ENCODE measurements around the gene GMPR. TPM values are rescaled to one million over a fixed set of nuclear protein-coding genes. Genes with fewer than 3 reads are reported as not detected.

Gene GMPR
- total RNA-seq, 4 donors from 2014 or later, result 3.2 to 6.8 (median 4.8) TPM

- TF ChIP-seq, protein P1, sequence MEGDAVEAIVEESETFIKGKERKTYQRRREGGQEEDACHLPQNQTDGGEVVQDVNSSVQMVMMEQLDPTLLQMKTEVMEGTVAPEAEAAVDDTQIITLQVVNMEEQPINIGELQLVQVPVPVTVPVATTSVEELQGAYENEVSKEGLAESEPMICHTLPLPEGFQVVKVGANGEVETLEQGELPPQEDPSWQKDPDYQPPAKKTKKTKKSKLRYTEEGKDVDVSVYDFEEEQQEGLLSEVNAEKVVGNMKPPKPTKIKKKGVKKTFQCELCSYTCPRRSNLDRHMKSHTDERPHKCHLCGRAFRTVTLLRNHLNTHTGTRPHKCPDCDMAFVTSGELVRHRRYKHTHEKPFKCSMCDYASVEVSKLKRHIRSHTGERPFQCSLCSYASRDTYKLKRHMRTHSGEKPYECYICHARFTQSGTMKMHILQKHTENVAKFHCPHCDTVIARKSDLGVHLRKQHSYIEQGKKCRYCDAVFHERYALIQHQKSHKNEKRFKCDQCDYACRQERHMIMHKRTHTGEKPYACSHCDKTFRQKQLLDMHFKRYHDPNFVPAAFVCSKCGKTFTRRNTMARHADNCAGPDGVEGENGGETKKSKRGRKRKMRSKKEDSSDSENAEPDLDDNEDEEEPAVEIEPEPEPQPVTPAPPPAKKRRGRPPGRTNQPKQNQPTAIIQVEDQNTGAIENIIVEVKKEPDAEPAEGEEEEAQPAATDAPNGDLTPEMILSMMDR (IDR thresholded peaks at IDR 0.05; ENCODE audit: low read depth), result no peak
Measured at GRCh38 chr6:16243664-16244063, 5.3 kb downstream of the GMPR start.

DNA sequence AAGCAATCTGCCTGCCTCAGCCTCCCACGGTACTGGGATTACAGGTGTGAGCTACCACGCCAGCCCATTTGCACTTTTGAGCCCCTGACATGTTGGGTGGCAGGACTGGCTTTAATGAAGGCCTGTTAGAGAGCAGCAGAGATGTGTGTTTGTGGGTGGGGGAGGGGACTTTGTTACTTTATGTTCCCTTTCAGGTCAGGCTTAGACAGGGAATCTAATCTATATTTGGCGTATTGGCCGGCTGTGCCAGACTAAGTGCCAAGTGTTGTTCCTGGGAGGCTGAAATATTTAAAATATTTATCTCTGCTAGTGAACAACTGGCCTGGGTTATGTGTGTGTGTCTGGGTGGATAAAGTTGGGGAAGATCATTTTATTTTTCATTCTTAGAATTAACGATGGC is 6.1 kb downstream of the GMPR start:
- TF ChIP-seq, protein P1 (IDR thresholded peaks at IDR 0.05; ENCODE audit: low read depth), result no peak

- TF ChIP-seq, protein P1 (IDR thresholded peaks at IDR 0.05; ENCODE audit: low read depth), result no peak
Measured at GRCh38 chr6:16244869-16245451, 6.6 kb downstream of the GMPR start.

- TF ChIP-seq, protein P1 (IDR thresholded peaks at IDR 0.05; ENCODE audit: low read depth), result no peak
Measured at GRCh38 chr6:16248271-16248853, 10.0 kb downstream of the GMPR start.

- TF ChIP-seq, protein P1 (IDR thresholded peaks at IDR 0.05; ENCODE audit: low read depth), result no peak
Measured at GRCh38 chr6:16249971-16250370, 11.6 kb downstream of the GMPR start.

- TF ChIP-seq, protein P1 (IDR thresholded peaks at IDR 0.05; ENCODE audit: low read depth), result no peak
Measured at GRCh38 chr6:16251706-16252105, 13.3 kb downstream of the GMPR start.

GRCh38 chr6:16252686-16253299 is 14.4 kb downstream of the GMPR start:
- TF ChIP-seq, protein P1 (IDR thresholded peaks at IDR 0.05; ENCODE audit: low read depth), result no peak
